ENCODE results near the gene WNT5A.
A peak's percentile ranks its signal among the peaks of the same experiment; 100 is the strongest.

Gene WNT5A

DNA sequence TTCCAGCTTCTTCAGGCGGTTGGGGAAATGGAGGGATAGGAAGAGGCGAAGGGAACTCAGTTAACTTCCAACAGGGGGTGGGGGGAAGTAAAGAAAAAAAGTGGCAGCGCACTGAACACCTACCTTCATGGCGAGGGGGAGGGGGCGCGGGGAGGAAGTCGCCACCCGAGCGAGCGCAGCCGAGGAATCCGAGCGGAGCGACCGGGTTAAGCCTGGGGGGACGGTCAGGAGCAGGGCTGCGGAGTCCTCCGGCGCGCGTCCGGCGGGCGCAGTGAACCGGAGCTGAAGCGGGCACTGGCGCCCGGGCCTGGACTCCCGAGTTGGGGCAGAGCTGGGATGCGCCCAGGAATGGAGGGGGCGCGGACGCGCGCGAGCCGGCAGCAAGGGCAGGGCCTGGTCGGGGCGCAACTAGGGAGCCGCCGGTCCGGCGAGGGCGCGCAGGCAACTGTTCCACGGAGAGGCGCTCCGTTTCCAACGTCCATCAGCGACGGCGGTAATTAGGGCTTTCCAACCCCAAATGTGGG is at the start of gene WNT5A:
Gene WNT5A, minus strand, starts transcription at position 450 of the 524 bp plus-strand sequence. Its CDS starts 321 bp downstream, at position 129.
- H3K4me3 ChIP-seq (ENCODE audit: low read depth, low read length): peak within 1 kb of the TSS; percentile 70
- DNase-seq (ENCODE audit: low read depth): peak; percentile 67
- TF ChIP-seq, protein P1, sequence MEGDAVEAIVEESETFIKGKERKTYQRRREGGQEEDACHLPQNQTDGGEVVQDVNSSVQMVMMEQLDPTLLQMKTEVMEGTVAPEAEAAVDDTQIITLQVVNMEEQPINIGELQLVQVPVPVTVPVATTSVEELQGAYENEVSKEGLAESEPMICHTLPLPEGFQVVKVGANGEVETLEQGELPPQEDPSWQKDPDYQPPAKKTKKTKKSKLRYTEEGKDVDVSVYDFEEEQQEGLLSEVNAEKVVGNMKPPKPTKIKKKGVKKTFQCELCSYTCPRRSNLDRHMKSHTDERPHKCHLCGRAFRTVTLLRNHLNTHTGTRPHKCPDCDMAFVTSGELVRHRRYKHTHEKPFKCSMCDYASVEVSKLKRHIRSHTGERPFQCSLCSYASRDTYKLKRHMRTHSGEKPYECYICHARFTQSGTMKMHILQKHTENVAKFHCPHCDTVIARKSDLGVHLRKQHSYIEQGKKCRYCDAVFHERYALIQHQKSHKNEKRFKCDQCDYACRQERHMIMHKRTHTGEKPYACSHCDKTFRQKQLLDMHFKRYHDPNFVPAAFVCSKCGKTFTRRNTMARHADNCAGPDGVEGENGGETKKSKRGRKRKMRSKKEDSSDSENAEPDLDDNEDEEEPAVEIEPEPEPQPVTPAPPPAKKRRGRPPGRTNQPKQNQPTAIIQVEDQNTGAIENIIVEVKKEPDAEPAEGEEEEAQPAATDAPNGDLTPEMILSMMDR (conservative IDR thresholded peaks at IDR 0.05; ENCODE audit: low read depth, low read length): no peak

DNA sequence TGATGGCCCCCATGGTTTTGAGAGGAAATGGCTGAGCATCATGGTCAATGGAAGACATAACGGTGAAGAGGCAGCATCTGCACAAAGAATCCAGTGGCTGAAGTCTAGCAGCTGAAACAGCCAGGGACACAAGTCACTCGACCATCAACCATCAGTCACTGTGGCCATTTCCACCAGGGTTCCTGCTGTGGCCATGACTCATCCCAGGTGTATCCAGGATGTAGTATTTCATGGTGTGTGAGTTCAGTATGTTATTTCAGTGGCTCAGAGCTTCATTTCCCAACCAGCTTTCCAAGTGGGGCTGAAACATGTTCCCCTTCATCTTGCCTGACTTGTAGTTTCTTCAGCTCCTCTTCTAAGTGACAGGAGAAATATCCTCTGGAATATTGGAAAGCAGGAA is 47.8 kb upstream of the WNT5A start:
- no peak overlapping the region for H3K4me3 ChIP-seq (ENCODE audit: low read depth, low read length)
- TF ChIP-seq, protein P1 (conservative IDR thresholded peaks at IDR 0.05; ENCODE audit: low read depth, low read length): no peak
- no peak for DNase-seq (ENCODE audit: low read depth)

DNA sequence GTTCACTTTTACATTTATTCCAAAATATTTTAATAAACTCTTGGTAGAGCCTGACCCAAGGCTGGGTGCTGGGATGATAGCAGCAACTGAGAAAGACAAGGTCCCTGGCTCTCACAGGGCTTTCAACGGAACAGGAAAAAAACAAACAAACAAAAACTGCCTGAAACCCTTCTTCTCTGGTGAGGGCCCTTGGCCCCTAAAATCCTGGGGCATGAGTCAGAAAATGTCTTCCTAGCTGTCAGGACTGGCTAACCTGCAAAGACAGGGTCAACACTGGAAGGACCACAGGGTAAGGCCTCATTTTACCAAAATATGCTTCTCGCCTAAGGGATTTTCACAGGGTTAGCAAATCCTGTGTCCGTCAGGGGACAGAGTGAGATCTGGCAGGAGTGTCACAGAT is 45.7 kb upstream of the WNT5A start:
- TF ChIP-seq, protein P1 (conservative IDR thresholded peaks at IDR 0.05; ENCODE audit: low read depth, low read length): no peak
- DNase-seq (ENCODE audit: low read depth): peak; percentile 44
- H3K4me3 ChIP-seq (ENCODE audit: low read depth, low read length): no peak overlapping the region

DNA sequence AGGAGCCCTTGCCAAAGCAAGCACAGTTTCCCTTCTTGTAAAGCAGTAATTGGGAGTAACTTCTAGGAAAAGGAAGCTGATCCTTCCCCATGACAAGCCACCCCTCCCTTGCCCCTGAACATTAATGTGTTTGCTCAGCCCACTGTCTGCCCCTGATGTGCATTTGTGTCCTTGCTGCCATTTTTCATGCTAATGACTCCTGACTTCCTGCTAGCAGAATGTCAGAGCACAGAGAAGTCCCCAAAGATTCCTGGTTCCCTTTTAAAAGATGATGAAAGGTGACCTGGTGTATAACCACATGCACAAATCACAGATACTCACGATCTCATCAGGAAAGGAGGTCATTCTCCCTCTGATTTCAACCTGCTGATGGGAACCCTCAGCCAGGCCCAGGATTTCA is 44.2 kb upstream of the WNT5A start:
- DNase-seq (ENCODE audit: low read depth): no peak
- no peak overlapping the region for H3K4me3 ChIP-seq (ENCODE audit: low read depth, low read length)
- TF ChIP-seq, protein P1 (conservative IDR thresholded peaks at IDR 0.05; ENCODE audit: low read depth, low read length): no peak

DNA sequence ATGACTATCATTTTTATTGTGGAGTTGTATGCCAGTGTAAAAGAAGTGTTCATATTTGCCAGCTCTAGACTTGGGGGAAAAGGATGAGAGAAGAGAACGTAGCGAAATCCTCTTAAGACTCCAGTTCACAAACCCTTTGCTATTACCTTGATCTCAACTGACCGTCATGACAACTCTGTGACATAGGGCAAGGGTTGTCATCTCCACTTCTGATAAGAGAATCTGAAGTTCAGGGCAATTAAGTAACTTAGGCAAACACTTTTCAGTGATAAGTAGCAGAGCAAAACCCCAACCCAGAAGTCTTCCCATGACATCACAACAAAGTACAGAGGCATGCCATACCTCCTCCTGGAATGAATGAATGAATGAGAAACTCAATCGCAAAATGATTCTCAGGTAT is 40.3 kb upstream of the WNT5A start:
- no peak overlapping the region for H3K4me3 ChIP-seq (ENCODE audit: low read depth, low read length)
- DNase-seq (ENCODE audit: low read depth): no peak
- TF ChIP-seq, protein P1 (conservative IDR thresholded peaks at IDR 0.05; ENCODE audit: low read depth, low read length): no peak

DNA sequence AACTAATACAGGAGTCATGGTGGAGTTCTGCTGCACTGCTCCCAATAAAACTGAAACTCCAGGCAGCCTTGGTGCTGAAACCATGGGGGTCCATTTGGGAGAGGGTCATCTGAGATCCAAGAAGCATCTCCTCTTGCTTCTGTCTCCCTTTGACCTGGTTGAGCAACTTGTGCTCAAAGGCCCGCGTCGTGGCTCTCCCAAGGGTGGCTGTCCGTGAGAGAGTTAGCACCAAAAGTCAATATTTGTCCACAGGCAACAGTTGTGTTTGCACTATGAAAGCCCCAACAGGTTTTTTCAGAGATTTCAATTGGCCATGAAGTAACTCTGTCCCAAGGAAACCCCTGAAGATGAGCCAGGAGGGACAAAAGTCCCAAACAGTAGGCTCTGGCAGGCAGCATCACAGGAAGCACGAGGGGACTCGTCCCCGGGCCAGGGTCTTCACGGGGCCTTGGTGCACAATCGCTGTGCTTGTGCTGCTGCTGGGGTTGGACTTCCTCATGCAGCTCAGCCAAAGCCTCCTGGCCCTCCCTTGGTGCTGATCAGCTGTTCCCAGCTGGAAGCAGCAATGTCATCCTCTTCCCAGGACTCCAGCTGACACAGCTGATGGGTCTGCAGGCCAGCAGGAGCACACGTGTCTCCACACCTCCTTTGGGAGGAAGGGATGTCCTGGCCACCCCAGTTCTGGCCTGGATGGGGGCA is 39.4 kb upstream of the WNT5A start:
- TF ChIP-seq, protein P1 (conservative IDR thresholded peaks at IDR 0.05; ENCODE audit: low read depth, low read length): no peak
- no peak for DNase-seq (ENCODE audit: low read depth)
- no peak overlapping the region for H3K4me3 ChIP-seq (ENCODE audit: low read depth, low read length)

DNA sequence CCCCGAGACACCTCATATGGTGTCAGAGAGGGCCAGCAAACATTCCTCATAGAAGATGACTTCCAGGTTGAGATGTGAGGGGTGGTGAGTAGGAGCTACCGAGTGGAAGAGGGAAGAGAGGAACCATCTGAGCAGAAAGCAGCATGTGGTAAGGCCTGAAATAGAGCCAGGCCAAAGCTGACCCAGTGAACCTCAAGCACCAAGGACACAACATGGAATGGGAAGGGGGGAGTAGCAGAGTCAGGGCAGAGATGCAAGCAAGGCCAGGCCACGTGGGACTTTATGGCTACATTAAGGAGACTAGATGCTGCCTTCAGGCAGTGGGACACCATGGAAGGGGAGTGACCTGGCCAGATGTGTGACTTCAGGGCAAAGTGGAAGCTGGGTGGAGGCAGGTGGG is 38.3 kb upstream of the WNT5A start:
- H3K4me3 ChIP-seq (ENCODE audit: low read depth, low read length): no peak overlapping the region
- DNase-seq (ENCODE audit: low read depth): no peak
- TF ChIP-seq, protein P1 (conservative IDR thresholded peaks at IDR 0.05; ENCODE audit: low read depth, low read length): no peak

Data from choroid plexus epithelial cell (primary cell).